Transverse colon (tissue), 4 donors: ENCODE measurements around the gene CHGA.

Experiments
- EP300 ChIP-seq: sonication (generic); formaldehyde crosslinking; IDR thresholded peaks from one replicate; pipeline ENCODE4 v1.6.1; 2017; ENCODE audit warnings: antibody characterized with exemption, low read depth
- POLR2A ChIP-seq: fragments of 450-650 bp; IDR thresholded peaks from one replicate; pipeline ENCODE4 v1.6.1; 2016; ENCODE audit warnings: antibody characterized with exemption, mild to moderate bottlenecking, moderate library complexity
- POLR2AphosphoS5 ChIP-seq, 3 donors: sonication (generic); formaldehyde crosslinking; IDR thresholded peaks; one replicate each; pipeline ENCODE4 v1.6.1; 2016; ENCODE audit warnings: antibody characterized with exemption in 3 of 3
- TF ChIP-seq, protein P1 (sequence below), 5 experiments: fragments of 200-600 bp in 3 of 5; fragments of 450-650 bp in 2 of 5; sonication (generic) in 3 of 5; IDR thresholded peaks; 1 replicate in 2 of 5; 2 replicates in 3 of 5; pipeline ENCODE4 v1.5.1; 2016 to 2017; ENCODE audit warnings: antibody characterized with exemption in 5 of 5, inconsistent platforms in 3 of 5, mild to moderate bottlenecking in 2 of 5, moderate library complexity in 1 of 5

DNA sequence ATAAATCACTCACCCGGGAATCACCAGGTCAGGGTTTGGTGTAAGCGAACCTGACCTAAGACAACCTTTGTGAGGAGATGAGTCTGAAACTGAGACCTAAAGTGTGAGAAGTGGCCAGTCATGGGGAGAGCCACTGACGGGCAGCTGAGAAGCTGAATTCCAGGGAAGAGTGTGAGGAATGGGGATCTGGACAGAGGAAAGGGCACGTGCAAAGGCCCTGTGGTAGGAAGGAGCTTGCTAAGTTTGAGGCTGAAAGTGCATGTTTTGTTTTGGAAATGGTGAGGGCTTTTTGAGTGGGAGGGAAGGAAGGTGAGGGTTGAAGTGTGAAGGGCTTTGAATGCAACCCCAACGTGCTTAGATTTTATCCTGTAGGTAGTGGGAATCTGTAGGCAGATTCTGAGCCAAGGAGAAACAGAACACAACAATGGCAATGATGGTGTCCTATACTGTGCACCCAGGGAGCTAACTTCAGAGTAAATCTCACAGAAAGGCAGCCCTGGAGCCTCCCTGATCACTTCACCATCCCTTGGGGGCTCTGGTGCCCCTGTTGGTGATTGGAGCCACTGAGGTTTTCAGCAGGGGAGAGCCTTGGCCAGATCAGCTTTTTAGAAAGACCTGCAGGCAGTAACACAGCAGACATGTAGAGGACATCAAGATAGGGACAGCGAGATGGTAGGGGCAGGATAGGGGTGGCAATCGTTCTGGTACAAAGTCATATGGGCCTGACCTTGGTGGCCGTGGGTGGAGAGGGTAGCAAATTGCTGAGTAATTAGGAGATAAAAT lies 37.5 kb upstream of the CHGA start:
- TF ChIP-seq, protein P1, sequence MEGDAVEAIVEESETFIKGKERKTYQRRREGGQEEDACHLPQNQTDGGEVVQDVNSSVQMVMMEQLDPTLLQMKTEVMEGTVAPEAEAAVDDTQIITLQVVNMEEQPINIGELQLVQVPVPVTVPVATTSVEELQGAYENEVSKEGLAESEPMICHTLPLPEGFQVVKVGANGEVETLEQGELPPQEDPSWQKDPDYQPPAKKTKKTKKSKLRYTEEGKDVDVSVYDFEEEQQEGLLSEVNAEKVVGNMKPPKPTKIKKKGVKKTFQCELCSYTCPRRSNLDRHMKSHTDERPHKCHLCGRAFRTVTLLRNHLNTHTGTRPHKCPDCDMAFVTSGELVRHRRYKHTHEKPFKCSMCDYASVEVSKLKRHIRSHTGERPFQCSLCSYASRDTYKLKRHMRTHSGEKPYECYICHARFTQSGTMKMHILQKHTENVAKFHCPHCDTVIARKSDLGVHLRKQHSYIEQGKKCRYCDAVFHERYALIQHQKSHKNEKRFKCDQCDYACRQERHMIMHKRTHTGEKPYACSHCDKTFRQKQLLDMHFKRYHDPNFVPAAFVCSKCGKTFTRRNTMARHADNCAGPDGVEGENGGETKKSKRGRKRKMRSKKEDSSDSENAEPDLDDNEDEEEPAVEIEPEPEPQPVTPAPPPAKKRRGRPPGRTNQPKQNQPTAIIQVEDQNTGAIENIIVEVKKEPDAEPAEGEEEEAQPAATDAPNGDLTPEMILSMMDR (IDR thresholded peaks at IDR 0.05): no peak
- TF ChIP-seq POLR2A (no peak), EP300 (no peak), POLR2AphosphoS5 (IDR thresholded peaks at IDR 0.05) (no peak)
